ENCODE results near the gene NUDT19. TPM values are rescaled to one million over a fixed set of nuclear protein-coding genes. Genes with fewer than 3 reads are reported as not detected.
"Not testable (repeated sequence)": the region's sequence is repeated elsewhere in the genome, so short reads cannot be mapped to it uniquely, and the experiment has no call there.

NUDT19 gene
- total RNA-seq, result 24.8 TPM
- long read RNA-seq, partial matches to known transcripts, result 0 of 16 reads
- long read RNA-seq, other reads (novel, unspliced or antisense), result 12 of 16 reads

DNA sequence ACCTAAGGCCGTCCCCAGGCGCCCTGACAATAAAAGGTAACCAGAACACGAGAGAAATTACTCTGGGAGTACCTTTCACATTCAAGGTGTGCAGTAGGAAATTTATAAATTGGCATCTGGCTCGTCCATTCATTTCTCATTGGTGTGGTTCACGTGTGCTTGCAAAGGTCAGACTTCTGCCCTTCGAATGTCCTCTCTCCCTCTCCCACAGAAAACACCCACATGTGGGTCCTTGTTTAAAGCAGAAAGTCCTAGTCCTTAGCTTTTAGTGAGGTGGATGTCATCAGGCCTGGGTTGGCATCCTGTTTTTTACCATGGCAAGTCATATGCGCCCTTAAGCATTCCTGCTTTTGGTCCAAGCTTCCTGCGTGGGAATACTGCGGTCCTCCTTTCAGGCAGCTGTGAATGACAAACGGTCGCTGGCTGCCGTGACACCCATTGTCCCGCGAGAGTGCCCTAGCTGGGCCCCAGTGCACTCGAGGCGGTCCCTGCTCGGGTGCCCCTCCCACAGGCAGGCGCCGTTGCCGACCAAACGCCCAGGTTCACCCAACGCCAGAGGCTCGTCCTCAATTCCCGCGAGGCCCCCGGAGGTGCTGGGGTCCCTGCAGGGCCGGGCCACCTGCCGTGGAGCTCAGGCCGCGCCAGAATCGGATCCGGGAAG is at the start of gene NUDT19:
TSS of gene NUDT19 (plus strand) at position 531 of the 661 bp plus-strand sequence. CDS start 140 bp downstream, outside the sequence.
- peak; percentile 97 for ATAC-seq
- intact Hi-C loops (cut with micrococcal nuclease), result no loop called here
- peak; percentile 94 for DNase-seq

DNA sequence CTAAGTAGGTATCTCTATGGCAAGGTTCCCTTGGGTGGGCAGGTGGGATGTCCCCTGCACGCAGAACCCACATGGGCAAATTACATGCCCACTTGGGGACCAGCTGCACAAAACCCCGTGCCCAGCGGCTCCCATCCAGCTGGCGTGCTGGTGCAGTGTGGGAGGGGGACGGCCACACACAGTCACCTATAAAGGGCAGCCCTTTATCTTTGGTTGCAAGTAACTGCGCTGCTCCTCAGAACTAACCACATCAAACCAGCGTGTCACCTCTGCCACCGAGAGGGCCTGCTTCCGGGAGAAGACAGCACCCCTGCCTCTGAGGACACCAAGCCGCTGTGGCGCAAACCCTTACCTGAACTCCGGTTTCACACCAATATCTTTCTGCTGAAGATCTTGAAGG is 48.9 kb upstream of the NUDT19 start:
- intact Hi-C loops (cut with micrococcal nuclease), result no loop called here
- no peak for DNase-seq
- ATAC-seq, result no peak

DNA sequence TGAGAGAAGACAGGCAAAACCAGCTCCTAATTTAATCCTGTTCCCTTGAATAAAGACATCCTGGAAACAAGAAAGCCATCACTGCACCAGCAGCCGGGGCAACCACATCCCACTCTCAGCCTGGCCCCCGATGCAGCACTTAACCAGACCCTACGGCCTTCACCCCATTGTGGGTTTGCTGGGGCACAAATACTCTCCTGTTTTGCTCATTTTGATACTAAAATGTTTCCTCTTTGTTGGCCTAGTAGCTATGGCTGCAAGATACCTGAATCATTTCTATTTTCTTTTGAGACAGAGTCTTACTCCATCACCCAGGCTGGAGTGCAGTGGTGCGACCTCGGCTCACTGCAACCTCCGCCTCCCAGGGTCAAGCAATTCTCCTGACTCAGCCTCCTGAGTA is 45.1 kb upstream of the NUDT19 start:
- intact Hi-C loops (cut with micrococcal nuclease), result no loop called here
- ATAC-seq (no peak), DNase-seq (no peak)

DNA sequence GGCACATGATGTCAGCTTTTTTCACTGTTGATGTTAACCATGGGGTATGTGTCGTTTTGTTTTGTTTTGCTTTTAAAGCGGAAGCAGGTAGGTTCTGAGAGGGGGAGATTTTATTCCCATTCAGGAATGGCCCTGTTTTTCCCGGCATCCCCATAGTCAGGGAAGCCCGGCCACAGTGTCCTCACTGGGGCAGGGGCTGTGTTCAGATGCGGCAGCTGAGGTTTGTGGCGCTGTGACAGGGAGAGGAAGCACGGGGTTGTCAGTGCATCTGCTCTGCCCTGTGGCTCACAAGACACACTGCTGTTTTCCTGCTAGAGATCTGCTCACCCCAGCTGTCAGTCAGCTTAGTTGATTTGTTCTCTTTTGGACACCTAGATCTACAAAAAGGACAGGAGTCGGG is 44.3 kb upstream of the NUDT19 start:
- no peak for ATAC-seq
- DNase-seq, result no peak
- intact Hi-C loops (cut with micrococcal nuclease), result no loop called here

DNA sequence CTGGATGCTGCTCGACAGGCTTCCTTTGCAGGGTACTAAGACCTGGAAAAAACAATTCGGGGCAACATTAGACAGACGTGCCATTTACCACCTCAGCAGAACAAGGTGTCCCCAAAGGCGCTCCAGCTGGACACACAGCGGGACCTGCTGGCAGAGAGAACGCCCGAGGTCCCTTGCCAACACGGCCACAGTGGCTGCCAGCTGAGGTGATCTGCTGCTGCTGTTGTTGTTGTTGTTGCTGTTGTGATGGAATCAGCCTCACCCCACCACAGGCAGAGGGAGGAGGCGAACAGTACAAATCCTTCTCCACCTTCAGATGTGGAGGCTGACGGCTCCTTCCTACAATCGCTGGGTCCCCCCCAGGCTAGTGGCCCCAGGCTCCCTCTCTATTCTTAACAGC is 41.9 kb upstream of the NUDT19 start:
- intact Hi-C loops (cut with micrococcal nuclease), result no loop called here
- ATAC-seq (peak; percentile 87), DNase-seq (peak; percentile 87)

DNA sequence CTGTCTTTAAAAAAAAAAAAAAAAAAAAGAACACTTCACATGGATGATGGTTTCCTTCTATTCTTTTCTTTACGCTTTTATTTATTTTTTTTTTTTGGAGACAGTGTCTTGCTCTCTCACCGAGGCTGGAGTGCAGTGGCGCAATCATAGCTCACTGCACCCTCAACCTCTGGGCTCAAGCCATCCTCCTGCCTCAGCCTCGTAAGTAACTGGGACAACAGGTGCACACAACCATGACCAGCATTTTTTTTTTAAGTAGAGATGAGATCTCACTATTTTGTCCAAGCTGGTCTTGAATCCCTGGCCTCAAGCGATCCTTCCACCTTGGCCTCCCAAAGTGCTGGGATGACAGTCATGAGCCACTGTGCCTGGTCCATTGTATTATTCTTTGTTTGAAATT is 41.0 kb upstream of the NUDT19 start:
- ATAC-seq, result no peak
- intact Hi-C loops (cut with micrococcal nuclease), result no loop called here

DNA sequence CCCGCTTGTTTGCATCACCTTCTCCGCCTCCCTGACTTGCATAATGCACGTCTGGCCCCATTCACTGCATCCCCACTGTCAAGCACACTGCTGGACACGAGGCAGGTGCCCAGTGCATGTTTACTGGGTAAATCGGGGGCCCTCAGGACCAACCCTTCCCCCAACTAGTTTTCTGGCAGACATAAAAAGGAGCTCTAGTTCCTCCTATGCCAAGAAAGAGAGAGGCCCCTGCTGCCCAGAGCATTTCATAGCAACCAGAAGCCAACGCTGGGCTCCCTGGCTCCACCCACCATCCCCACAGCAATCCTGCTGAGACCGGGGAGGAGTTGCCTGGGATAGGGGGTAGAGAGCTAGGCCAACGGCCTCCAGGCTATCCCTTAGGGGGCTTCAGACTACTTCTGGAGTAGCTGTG is 39.9 kb upstream of the NUDT19 start:
- intact Hi-C loops (cut with micrococcal nuclease), result no loop called here
- peak; percentile 77 for ATAC-seq
- DNase-seq, result peak; percentile 71

More for the DNA sequence above, 41.0 kb upstream of the NUDT19 start:
- DNase-seq, result no peak

DNA sequence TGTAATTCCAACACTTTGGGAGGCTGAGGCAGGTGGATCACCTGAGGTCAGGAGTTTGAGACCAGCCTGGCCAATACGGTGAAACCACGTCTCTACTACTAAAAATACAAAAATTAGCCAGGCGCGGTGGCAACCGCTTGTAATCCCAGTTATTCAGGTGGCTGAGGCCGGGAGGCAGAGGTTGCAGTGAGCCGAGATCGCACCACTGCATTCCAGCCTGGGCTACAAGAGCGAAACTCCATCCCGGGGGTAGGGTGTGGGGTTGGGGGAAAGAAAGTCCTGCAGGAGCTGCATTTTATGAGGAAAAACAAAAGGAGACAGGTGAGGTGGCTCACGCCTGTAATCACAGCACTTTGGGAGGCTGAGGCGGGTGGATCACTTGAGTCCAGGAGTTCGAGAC is 39.3 kb upstream of the NUDT19 start:
- ATAC-seq; DNase-seq; intact Hi-C loops (cut with micrococcal nuclease): not testable (repeated sequence)

DNA sequence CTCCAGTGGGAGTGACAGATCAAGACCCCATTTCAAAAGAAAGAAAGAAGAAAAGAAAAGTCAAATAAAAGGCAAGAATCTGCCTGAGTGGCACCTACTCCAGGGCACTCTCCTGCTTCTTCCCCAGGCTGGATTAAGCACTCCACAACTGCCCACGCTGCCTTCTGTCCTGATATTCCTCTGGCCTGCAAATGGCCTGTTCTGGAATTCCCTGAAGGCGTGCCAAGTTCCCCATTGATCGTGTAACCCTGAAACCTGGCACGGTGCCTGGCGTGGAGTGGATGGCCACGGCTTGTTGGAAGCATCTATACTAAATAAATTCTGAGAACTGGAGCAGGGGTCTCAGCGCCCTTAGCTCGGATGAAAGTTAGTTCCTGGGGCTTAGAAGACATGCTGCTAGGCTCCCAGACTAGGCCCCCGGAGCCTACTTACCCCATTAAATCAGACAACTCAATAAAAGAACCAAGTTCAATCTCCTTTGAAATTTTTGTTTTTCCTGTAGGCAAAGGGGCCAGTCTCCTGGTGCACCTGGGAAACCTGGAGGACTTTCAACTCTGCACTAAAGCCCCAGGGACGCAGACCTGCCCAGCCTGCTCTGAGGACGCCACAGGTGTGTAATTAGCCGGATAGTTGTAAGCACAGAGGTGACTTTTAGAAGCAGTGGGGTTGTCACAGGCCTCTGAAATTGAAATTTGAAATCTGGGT is 38.6 kb upstream of the NUDT19 start:
- intact Hi-C loops (cut with micrococcal nuclease), result no loop called here
- peak; percentile 65 for ATAC-seq

DNA sequence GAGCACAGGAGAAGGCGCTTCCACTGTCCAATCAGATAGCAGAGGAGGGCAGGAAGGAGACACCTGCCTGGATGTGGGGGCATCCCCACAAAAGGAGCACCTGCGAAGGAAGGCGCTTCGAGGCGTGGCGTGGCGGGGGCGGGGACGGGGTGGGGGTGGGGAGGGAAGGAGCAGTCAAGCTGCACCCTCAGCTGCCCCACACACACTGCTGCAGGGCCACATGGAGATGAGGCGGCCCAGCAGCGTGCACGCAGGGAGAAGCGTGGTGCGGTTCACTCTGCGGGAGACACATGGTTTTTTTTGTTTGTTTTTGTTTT is 38.1 kb upstream of the NUDT19 start:
- intact Hi-C loops (cut with micrococcal nuclease), result no loop called here
- ATAC-seq, result no peak
- no peak for DNase-seq

More for the DNA sequence above, 38.6 kb upstream of the NUDT19 start:
- peak; percentile 91 for DNase-seq

DNA sequence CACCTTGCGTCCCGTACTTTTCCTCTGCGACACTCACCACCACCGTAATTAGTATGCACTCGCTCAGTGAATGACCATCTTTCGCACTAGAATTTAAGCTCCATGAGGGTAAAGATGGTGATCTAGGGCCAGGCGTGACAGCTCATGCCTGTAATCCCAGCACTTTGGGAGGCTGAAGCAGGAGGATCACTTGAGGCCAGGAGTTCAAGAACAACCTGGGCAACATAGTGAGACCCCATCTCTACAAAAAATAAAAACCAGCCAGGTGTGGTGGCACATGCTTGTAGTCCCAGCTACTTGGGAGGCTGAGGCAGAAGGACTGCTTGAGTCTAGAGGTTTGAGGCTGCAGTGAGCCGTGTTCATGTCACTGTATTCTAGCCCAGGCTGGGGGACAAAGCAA is 35.2 kb upstream of the NUDT19 start:
- DNase-seq; ATAC-seq; intact Hi-C loops (cut with micrococcal nuclease): not testable (repeated sequence)

DNA sequence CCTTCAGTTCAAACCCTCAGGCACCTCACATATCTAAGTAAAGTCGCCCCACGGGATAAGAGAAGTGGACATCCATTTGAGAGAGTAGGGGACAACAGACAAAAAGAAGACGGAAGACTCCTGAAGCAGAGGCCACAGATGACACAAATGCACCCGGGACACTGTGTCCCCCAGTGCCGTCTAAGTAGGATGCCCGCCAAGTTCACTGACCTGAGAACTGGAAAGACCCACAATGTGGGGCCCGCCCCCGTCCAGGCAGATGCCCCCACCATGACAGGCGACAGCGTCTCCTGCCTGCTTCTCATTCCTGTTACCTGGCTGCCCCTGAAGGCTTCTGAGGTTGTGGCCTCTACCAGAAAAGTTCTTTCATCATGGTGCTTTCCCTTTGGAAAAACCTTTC is 33.5 kb upstream of the NUDT19 start:
- intact Hi-C loops (cut with micrococcal nuclease), result no loop called here
- DNase-seq (no peak), ATAC-seq (no peak)

DNA sequence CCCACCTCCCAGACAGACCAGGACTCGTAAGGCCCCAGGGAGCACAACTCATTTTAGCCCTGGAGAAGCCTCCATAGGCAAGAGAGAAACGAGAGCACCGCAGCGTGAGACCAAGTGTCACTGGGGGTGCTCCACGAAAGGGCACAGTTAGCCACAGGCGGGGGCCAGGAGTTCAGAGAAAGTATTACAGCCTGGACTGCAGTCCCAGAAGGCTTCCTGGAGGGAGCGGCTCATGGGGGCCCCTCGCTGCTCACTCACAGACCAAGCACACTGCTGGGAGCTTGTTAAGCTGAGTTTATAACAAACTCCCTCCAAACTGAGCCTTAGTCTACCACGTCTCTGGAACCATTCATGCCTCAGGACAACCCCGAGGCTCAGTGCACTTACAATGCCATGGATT is 33.1 kb upstream of the NUDT19 start:
- intact Hi-C loops (cut with micrococcal nuclease), result no loop called here
- ATAC-seq (no peak), DNase-seq (no peak)

DNA sequence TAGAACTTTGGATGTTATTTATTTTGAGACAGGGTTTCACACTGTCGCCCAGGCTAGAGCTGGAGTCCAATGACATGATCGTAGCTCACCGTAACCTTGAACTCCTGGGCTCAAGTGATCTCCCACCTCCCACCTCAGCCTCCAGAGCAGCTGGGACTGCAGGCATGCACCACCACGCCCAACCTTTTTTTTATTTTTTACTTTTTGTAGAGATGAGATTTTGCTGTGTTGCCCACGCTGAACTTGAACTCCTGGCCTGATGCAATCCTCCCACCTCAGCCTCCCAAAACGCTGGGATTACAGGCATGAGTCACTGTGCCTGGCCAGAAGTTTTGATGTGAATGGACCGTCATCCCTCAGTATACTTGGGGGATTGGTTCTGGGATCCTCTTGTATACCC is 30.3 kb upstream of the NUDT19 start:
- DNase-seq, result no peak
- no peak for ATAC-seq

DNA sequence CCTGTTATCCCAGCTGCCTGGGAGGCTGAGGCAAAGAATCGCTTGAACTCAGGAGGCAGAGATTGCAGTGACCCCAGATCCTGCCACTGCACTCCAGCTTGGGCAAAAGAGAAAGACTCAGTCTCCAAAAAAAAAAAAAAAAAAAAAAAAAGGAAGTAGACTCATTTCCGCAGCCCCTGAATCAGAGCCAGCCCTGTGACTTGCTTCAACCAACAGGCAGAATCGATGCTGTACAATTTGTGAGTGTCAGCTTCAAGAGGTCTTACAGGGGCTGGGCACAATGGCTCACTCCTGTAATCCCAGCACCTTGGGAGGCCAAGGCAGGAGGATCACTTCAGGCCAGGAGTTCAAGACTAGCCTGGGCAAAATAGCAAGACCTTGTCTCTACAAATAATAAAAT is 29.4 kb upstream of the NUDT19 start:
- DNase-seq, result no peak

More for the DNA sequence above, 30.3 kb upstream of the NUDT19 start:
- intact Hi-C loops (cut with micrococcal nuclease), result no loop called here

DNA sequence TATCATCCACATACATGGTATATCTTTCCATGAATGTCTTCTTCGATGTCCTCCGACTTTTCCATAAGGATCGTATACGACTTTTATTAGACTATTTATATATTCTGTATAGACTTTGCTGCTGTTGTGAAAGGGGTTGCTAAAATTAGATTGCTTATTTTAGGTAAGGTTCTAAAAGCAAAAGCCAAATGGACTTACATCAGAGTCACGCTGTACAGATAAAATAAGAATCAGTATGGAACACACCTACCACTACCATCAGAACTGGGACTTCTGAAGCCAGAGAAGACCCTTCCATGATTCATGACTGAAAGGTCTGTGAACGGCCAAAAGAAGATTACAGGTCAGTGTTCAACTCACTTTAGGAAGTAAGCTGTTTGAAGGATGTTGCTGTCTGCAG is 25.5 kb upstream of the NUDT19 start:
- intact Hi-C loops (cut with micrococcal nuclease), result no loop called here
- ATAC-seq, result peak; percentile 81
- DNase-seq, result no peak

More for the DNA sequence above, 29.4 kb upstream of the NUDT19 start:
- intact Hi-C loops (cut with micrococcal nuclease), result no loop called here
- ATAC-seq, result no peak

DNA sequence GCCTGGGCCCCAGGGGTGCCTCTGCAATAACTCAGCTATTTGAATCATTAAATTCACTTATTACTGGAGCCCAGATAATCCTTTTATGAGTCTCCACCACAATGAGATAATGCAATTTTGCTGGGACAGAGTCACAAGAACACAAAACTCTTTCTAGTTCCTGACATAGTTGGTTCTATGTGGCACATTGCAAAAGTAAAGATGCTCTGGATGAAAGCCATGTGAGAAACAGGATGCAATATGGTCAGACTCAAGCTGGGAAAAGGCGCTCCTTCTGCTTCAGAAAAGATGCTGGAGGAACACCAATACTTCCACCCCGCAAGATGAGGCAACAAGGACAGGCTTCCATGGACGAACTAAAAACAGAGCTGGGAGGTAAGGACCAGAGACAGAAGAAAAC is 22.3 kb upstream of the NUDT19 start:
- ATAC-seq (no peak), DNase-seq (no peak)
- intact Hi-C loops (cut with micrococcal nuclease), result no loop called here

DNA sequence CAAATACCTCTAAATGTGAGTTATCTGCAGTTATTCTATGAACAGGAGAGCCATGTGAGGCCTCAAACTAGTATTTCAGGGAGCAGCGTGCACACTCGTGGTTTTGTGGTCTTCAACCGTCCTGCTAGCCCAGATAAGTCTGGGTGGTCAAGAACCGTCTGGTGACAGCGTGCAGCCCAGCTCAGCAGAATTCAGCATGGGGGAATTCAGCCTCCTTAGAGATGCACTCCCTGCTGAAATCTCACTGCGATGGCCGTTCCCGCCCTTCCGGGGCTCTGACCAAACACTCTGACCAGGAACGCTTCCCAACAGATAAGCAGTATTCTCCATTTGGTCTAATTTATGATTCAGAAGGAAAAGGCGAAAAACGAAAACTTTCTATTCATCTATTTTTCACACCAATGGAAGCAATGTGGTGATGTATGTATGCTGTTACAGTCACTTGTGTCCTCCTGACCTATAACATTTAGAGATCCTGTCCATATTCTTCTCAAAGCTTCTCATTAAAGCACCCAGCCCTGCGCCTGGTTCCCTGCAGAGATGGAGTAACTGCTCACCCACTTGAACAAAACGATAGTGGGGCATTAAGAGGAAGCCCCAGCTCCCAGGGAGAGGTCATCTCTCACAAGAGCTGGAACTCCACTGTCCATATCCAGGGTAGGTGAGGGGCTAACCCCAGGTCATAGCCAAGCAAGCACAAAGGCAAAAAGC is 19.6 kb upstream of the NUDT19 start:
- no peak for DNase-seq
- no peak for ATAC-seq
- intact Hi-C loops (cut with micrococcal nuclease), result no loop called here

DNA sequence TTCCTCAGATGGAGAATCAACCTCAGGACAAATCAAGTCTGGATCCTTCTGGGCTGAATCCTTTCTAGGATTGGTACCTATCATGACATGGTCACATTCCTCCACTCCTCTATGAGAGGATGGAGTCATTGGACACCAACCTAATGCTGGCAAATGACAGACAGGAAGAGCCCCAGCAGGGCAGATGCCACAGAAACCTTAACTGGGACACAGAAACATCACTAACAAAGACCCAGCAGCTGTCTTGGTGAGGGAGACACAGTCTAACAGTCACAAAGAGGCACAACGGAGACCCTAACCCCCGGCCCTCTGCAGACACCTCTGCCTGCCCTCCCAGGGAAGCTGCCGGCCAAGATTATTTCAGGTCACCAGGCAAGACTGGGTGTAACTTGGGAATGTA is 18.8 kb upstream of the NUDT19 start:
- DNase-seq (no peak), ATAC-seq (no peak)
- intact Hi-C loops (cut with micrococcal nuclease), result no loop called here

DNA sequence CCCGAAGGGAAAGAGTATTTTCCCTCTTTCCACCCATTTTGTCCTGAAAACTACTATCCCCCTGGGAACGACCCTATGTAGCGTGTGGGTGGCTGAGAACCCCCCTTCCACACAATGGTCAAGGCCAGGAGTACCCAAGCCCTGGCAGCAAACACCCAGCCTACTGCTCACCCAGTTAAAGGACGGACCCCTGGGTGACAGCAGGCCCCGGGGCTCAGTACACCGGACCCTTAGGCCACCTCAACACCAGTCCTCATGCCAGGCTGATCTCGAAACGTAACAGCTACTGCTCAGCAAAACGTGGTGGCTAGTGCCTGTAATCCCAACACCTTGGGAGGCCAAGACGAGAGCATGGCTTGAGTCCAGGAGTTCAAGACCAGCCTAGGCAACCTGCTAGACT is 18.0 kb upstream of the NUDT19 start:
- ATAC-seq (no peak), DNase-seq (no peak)
- intact Hi-C loops (cut with micrococcal nuclease), result no loop called here

All from left ventricle myocardium superior (tissue), 1 donor.